HepG2 (cell line): ENCODE measurements around the gene IQCK. TPM values are rescaled to one million over a fixed set of nuclear protein-coding genes. Genes with fewer than 3 reads are reported as not detected.
A peak's percentile ranks its signal among the peaks of the same experiment; 100 is the strongest.

Experiments used
- ATAC-seq: fragments of 200-7000 bp; cut with Tn5 transposase; 3 replicates; pipeline ENCODE4 v1.9.1; 2020; ENCODE audit warnings: mild to moderate bottlenecking, moderate library complexity
- BruUV-seq: library from RNA; stranded (reverse); fragments of 400-500 nt; replicated peaks from 2 replicates; lab custom pipeline; 2021; lab: Mats Ljungman, UMichigan
- CTCF ChIA-PET: fragments of 300-600 bp; formaldehyde crosslinking; extraction: SDS; loops from one replicate; lab custom pipeline; 2021; ENCODE audit warnings: low total read pairs, inconsistent platforms, low intra/inter-chr PET ratio; lab: Yijun Ruan, JAX
- POLR2A ChIA-PET: fragments of 350-600 bp; sonication (Branson Sonifier 250); formaldehyde crosslinking; loops from one replicate; lab custom pipeline; 2020; ENCODE audit warnings: antibody characterized with exemption, inconsistent platforms; lab: Yijun Ruan, JAX
- DNase-seq: peaks from one replicate; pipeline ENCODE4 v3.0.0-alpha.2; 2015; ENCODE audit warnings: low spot score
- FAIRE-seq: peaks from 3 replicates; lab custom pipeline; 2011; peaks lifted over from hg19 to GRCh38; lab: Jason Lieb, UNC
- H2AFZ ChIP-seq: one replicate; pipeline ENCODE4 v1.6.1; 2011; ENCODE audit warnings: low read length, inconsistent platforms
- H3K27ac ChIP-seq: fragments of 300-600 bp; 3 replicates; pipeline ENCODE4 v1.8.0; 2011; ENCODE audit warnings: mixed run types, mild to moderate bottlenecking, mixed read lengths, low read length, inconsistent platforms; ENCODE audit not compliant: insufficient read depth; ENCODE audit errors: extremely low read length
- H3K27me3 ChIP-seq, 2 experiments: fragments of 200-600 bp in 1 of 2; 2 replicates in 1 of 2; 3 replicates in 1 of 2; pipeline versions ENCODE4 v1.6.0 to v1.8.0; 2011; ENCODE audit warnings: low read length in 2 of 2, mild to moderate bottlenecking in 2 of 2, moderate library complexity in 2 of 2, inconsistent platforms in 1 of 2; ENCODE audit not compliant: insufficient read depth in 2 of 2, control insufficient read depth in 1 of 2
- H3K36me3 ChIP-seq, 2 experiments: fragments of 200-600 bp in 1 of 2; replicated peaks in 1 of 2; 2 replicates in 1 of 2; 3 replicates in 1 of 2; pipeline versions ENCODE4 v1.5.1 to v1.8.0; 2011; ENCODE audit warnings: low read length in 2 of 2, inconsistent platforms in 1 of 2; ENCODE audit not compliant: insufficient read depth in 2 of 2, control insufficient read depth in 1 of 2
- H3K4me1 ChIP-seq: 2 replicates; pipeline ENCODE4 v1.5.1; 2012; ENCODE audit warnings: low read length, inconsistent platforms; ENCODE audit not compliant: insufficient read depth
- H3K4me2 ChIP-seq: 2 replicates; pipeline ENCODE4 v1.6.0; 2011; ENCODE audit warnings: low read depth, low read length, inconsistent platforms
- H3K4me3 ChIP-seq, 3 experiments: fragments of 200-600 bp in 1 of 3; sonication (generic), shearing (Covaris generic) in 1 of 3; replicated peaks in 1 of 3; 2 replicates each; pipeline ENCODE4 v1.5.1; 2011 to 2016; ENCODE audit warnings: low read length in 3 of 3, inconsistent platforms in 2 of 3, low read depth in 2 of 3, mild to moderate bottlenecking in 2 of 3, control low read depth in 1 of 3, mixed read lengths in 1 of 3; ENCODE audit not compliant: insufficient read depth in 1 of 3
- H3K79me2 ChIP-seq: one replicate; pipeline ENCODE4 v1.6.1; 2011; ENCODE audit warnings: low read length, inconsistent platforms; ENCODE audit not compliant: insufficient read depth
- H3K9ac ChIP-seq: 2 replicates; pipeline ENCODE4 v1.6.0; 2011; ENCODE audit warnings: mild to moderate bottlenecking, low read depth, low read length, inconsistent platforms; ENCODE audit not compliant: insufficient read depth
- H3K9me3 ChIP-seq: 2 replicates; pipeline ENCODE4 v1.5.1; 2012; ENCODE audit warnings: mild to moderate bottlenecking, low read length
- H4K20me1 ChIP-seq: 2 replicates; pipeline ENCODE4 v1.6.0; 2011; ENCODE audit warnings: inconsistent platforms, mild to moderate bottlenecking, low read length, moderate library complexity; ENCODE audit not compliant: insufficient read depth
- HNRNPUL1 ChIP-seq: fragments of 200-400 bp; formaldehyde crosslinking; IDR thresholded peaks from 2 replicates; pipeline ENCODE4 v1.6.1; 2017; ENCODE audit warnings: low read depth, mild to moderate bottlenecking, low read length, moderate library complexity
- POLR2AphosphoS5 ChIP-seq: IDR thresholded peaks from 2 replicates; pipeline ENCODE4 v1.6.1; 2012; ENCODE audit warnings: low read depth, low read length
- SCMH1 ChIP-seq: sonication (generic); formaldehyde crosslinking; IDR thresholded peaks from 2 replicates; pipeline ENCODE4 v1.9.0; 2021; ENCODE audit warnings: missing genetic modification reagents, mild to moderate bottlenecking, borderline replicate concordance
- SMAD1 ChIP-seq: sonication (generic); formaldehyde crosslinking; IDR thresholded peaks from 2 replicates; pipeline ENCODE4 v1.4.0; 2020; ENCODE audit warnings: missing genetic modification reagents, low read depth, mild to moderate bottlenecking, borderline replicate concordance
- SP1 ChIP-seq, 2 experiments: fragments of 450-650 bp in 1 of 2; sonication (generic) in 1 of 2; formaldehyde crosslinking in 1 of 2; IDR thresholded peaks; 2 replicates each; pipeline versions ENCODE4 v1.4.0 to v1.6.1; 2016 to 2020; ENCODE audit warnings: missing genetic modification reagents in 1 of 2
- SRSF9 ChIP-seq: fragments of 200-400 bp; formaldehyde crosslinking; IDR thresholded peaks from 2 replicates; pipeline ENCODE4 v1.6.1; 2018; ENCODE audit warnings: borderline replicate concordance, mild to moderate bottlenecking, low read depth, low read length; ENCODE audit not compliant: insufficient read depth, poor library complexity, severe bottlenecking
- U2AF2 ChIP-seq: fragments of 200-400 bp; formaldehyde crosslinking; IDR thresholded peaks from 2 replicates; pipeline ENCODE4 v1.6.1; 2017; ENCODE audit warnings: low read depth, mild to moderate bottlenecking, low read length
- ZNF75D ChIP-seq: sonication (generic); formaldehyde crosslinking; IDR thresholded peaks from 2 replicates; pipeline ENCODE4 v1.8.1; 2023; ENCODE audit warnings: missing genetic modification reagents, mild to moderate bottlenecking, borderline replicate concordance
- WGBS: methylation state at CpG from one replicate; pipeline ENCODE4 v1.1.6; 2017; ENCODE audit warnings: low lambda C conversion rate; 5-methylcytosine and 5-hydroxymethylcytosine counted together
- in situ Hi-C: cut with HindIII; loops from 2 replicates; pipeline ENCODE4 v1.10.0; 2017; ENCODE audit warnings: low pct_unique_long_range_greater_than_20kb; ENCODE audit not compliant: extremely low pct_ligation_motif_present
- intact Hi-C: fragments of 100-400 bp; cut with micrococcal nuclease; formaldehyde crosslinking; loops from one replicate; pipeline ENCODE4 v1.10.0; 2022; ENCODE audit not compliant: unreplicated experiment
- polyA plus RNA-seq, 8 experiments: library from polyadenylated mRNA; depleted of rRNA in 3 of 8; stranded (reverse) in 7 of 8; unstranded in 1 of 8; fragments of >200 nt; fragmentation: Illumina TruSeq in 4 of 8; extraction: Trizol in 4 of 8; gene quantifications; 2 replicates each; pipeline versions ENCODE4 v1.2.1 to v1.2.3, GENCODE V29; 2011 to 2016; ENCODE audit warnings: low read depth in 4 of 8, missing spikeins in 1 of 8, mixed read lengths in 1 of 8; ENCODE audit not compliant: insufficient read depth in 1 of 8
- total RNA-seq, 5 experiments: library from RNA; depleted of rRNA; stranded (reverse); fragments of >200 nt; fragmentation: Illumina TruSeq; extraction: Trizol; gene quantifications; 2 replicates each; pipeline ENCODE4 v1.2.3, GENCODE V29; 2016; ENCODE audit warnings: low read depth in 1 of 5
- TF ChIP-seq, protein P1 (sequence below): sonication (generic); formaldehyde crosslinking; IDR thresholded peaks from 2 replicates; pipeline ENCODE4 v1.4.0; 2020; ENCODE audit warnings: missing genetic modification reagents
- TF ChIP-seq, protein P2 (sequence below): sonication (generic); formaldehyde crosslinking; IDR thresholded peaks from one replicate; pipeline ENCODE4 v1.5.1; 2020; ENCODE audit warnings: mild to moderate bottlenecking, missing genetic modification reagents; ENCODE audit errors: not compliant biosample characterization
- TF ChIP-seq, protein P3 (sequence below): sonication (generic); formaldehyde crosslinking; IDR thresholded peaks from 2 replicates; pipeline ENCODE4 v1.4.0; 2020; ENCODE audit warnings: missing genetic modification reagents

IQCK gene
- total and polyA plus RNA-seq, 2 of the 13 experiments (the other 11 are each of a cell fraction or from before 2014, with no cell fraction given), result 5.1 to 7.3 TPM

DNA sequence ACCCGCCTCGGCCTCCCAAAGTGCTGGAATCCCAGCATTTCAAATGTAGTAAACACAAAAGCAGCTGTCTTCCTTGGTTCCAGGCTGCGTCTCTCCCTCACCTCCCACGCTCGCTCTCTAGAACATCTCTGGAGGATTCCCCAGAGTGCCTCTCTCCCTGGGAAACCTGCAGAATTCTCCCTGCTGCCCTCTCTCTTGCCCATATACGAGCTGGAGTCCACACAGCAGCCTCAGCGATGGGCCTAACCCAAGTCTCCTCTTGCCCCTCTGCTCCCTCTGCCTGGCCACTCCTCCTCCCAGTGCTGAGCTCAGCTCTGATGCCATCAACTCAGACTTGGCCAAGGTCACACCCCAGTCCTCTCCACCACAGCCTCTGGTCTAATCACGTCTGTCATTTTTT is 156.0 kb downstream of the IQCK start:
- Histone ChIP-seq H4K20me1 (no peaks in the 10 kb centered on the region), H3K4me2 (no peak overlapping the region), H3K27ac (no peak overlapping the region), H3K4me3 (no peak overlapping the region), H3K79me2 (no peaks in the 10 kb centered on the region), H3K9me3 (no peaks in the 10 kb centered on the region), H3K9ac (no peak overlapping the region), H3K4me1 (no peaks in the 10 kb centered on the region), H3K27me3 (no peaks in the 10 kb centered on the region), H3K36me3 (no peaks in the 10 kb centered on the region), H2AFZ (no peak overlapping the region)
- WGBS, result 58% methylated on average over 8 of the region's 8 CpGs
- intact Hi-C loops (no loop called here), in situ Hi-C loops (no loop called here)
- ATAC-seq (peak; percentile 41; the same call in 2 of the 3 replicates), DNase-seq (no peak), FAIRE-seq (no peak)
- CTCF ChIA-PET, result no interaction called here
- BruUV-seq, result no TSS peak
- POLR2A ChIA-PET, result no interaction called here
- TF ChIP-seq SCMH1 (CRISPR knock-in tag), result no peak
- TF ChIP-seq SMAD1, result no peak
- no peak for TF ChIP-seq U2AF2
- TF ChIP-seq, protein P1, sequence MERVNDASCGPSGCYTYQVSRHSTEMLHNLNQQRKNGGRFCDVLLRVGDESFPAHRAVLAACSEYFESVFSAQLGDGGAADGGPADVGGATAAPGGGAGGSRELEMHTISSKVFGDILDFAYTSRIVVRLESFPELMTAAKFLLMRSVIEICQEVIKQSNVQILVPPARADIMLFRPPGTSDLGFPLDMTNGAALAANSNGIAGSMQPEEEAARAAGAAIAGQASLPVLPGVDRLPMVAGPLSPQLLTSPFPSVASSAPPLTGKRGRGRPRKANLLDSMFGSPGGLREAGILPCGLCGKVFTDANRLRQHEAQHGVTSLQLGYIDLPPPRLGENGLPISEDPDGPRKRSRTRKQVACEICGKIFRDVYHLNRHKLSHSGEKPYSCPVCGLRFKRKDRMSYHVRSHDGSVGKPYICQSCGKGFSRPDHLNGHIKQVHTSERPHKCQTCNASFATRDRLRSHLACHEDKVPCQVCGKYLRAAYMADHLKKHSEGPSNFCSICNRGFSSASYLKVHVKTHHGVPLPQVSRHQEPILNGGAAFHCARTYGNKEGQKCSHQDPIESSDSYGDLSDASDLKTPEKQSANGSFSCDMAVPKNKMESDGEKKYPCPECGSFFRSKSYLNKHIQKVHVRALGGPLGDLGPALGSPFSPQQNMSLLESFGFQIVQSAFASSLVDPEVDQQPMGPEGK (CRISPR knock-in tag), result no peak
- TF ChIP-seq SP1 (IDR thresholded peaks at IDR 0.05), result no peak
- no peak for TF ChIP-seq SP1 (CRISPR knock-in tag; IDR thresholded peaks at IDR 0.05)
- TF ChIP-seq, protein P2, sequence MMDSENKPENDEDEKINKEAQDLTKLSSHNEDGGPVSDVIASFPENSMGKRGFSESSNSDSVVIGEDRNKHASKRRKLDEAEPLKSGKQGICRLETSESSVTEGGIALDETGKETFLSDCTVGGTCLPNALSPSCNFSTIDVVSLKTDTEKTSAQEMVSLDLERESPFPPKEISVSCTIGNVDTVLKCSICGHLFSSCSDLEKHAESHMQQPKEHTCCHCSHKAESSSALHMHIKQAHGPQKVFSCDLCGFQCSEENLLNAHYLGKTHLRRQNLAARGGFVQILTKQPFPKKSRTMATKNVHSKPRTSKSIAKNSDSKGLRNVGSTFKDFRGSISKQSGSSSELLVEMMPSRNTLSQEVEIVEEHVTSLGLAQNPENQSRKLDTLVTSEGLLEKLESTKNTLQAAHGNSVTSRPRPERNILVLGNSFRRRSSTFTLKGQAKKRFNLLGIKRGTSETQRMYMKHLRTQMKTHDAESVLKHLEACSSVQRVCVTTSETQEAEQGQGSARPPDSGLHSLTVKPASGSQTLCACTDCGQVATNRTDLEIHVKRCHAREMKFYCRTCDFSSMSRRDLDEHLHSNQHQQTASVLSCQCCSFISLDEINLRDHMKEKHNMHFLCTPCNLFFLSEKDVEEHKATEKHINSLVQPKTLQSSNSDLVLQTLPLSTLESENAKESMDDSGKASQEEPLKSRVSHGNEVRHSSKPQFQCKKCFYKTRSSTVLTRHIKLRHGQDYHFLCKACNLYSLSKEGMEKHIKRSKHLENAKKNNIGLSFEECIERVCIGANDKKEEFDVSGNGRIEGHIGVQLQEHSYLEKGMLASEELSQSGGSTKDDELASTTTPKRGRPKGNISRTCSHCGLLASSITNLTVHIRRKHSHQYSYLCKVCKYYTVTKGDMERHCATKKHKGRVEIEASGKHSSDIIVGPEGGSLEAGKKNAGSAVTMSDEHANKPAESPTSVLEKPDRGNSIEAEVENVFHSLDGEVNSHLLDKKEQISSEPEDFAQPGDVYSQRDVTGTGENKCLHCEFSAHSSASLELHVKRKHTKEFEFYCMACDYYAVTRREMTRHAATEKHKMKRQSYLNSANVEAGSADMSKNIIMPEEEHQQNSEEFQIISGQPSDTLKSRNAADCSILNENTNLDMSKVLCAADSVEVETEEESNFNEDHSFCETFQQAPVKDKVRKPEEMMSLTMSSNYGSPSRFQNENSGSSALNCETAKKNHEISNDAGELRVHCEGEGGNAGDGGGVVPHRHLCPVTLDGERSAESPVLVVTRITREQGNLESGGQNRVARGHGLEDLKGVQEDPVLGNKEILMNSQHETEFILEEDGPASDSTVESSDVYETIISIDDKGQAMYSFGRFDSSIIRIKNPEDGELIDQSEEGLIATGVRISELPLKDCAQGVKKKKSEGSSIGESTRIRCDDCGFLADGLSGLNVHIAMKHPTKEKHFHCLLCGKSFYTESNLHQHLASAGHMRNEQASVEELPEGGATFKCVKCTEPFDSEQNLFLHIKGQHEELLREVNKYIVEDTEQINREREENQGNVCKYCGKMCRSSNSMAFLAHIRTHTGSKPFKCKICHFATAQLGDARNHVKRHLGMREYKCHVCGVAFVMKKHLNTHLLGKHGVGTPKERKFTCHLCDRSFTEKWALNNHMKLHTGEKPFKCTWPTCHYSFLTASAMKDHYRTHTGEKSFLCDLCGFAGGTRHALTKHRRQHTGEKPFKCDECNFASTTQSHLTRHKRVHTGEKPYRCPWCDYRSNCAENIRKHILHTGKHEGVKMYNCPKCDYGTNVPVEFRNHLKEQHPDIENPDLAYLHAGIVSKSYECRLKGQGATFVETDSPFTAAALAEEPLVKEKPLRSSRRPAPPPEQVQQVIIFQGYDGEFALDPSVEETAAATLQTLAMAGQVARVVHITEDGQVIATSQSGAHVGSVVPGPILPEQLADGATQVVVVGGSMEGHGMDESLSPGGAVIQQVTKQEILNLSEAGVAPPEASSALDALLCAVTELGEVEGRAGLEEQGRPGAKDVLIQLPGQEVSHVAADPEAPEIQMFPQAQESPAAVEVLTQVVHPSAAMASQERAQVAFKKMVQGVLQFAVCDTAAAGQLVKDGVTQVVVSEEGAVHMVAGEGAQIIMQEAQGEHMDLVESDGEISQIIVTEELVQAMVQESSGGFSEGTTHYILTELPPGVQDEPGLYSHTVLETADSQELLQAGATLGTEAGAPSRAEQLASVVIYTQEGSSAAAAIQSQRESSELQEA (CRISPR knock-in tag), result no peak
- TF ChIP-seq ZNF75D (CRISPR knock-in tag), result no peak
- TF ChIP-seq, protein P3, sequence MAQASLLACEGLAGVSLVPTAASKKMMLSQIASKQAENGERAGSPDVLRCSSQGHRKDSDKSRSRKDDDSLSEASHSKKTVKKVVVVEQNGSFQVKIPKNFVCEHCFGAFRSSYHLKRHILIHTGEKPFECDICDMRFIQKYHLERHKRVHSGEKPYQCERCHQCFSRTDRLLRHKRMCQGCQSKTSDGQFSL (CRISPR knock-in tag), result no peak
- TF ChIP-seq SRSF9, result no peak
- no peak for TF ChIP-seq POLR2AphosphoS5
- TF ChIP-seq HNRNPUL1, result no peak
